Activated CD4-positive, alpha-beta T cell treated with anti-CD3 and anti-CD28 coated beads, Interleukin-2, Interleukin-4, amounts not matched to agents 100 ng/mL and 50 ng/mL, durations not matched to agents 16 hours and 8 hours (primary cell): ENCODE measurements around the gene ELF2.
"Not testable (repeated sequence)": the region's sequence is repeated elsewhere in the genome, so short reads cannot be mapped to it uniquely, and the experiment has no call there.

Experiments
- DNase-seq: peaks from one replicate; pipeline ENCODE4 v3.0.0-alpha.2; 2020; ENCODE audit warnings: low spot score

ELF2 gene

DNA sequence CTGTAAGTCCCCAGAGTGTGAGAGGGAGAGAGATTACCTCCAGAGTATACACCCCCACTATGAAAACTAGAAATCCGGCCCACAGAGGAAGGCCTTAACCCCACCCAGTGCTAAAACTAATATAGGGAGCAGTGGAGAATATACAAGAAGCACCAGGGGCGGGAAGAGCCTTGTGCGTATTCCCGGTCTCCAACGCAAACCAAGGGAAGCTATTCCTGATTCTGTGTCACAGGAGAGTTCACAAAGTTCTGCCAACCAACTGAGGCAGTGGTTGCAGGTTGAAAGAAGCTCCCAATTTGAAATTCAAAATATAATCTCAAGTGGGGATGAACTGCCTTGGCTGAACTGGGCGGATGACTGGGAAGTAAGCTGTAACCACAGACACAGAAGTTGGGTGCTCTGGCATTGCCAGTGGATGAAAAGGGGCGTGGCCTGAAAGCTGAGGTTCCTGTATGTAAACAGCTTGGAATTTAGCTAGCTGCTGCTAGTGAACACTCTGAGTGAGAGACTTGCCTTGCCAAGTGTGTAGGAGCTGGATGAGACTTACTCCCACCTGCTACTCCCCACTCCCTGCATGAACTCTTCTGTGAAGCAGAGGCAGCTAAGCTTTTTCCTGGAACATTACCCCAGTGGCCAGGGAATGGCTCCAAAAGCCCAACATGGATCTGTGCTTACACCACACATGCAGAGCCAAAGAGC lies 32.7 kb downstream of the ELF2 start:
- DNase-seq, result no peak

DNA sequence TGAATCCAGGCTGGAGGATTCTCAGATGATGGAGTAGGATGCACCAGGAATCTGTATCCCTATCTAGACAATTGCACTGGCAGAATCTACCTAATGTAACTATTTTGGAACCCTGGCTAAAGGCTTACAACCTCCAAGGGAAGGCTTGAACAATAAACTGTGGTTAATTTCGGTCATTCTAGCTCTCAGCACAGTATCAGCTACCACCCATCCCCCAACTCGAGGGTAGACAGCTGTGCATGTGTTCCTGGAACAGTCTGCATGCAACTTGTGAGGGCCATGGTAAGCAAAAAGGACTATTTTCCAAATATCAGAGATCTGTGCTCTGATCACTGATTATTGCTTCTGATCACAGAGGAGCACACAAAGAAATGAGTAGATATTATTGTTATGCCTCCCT lies 34.0 kb downstream of the ELF2 start:
- no peak for DNase-seq

DNA sequence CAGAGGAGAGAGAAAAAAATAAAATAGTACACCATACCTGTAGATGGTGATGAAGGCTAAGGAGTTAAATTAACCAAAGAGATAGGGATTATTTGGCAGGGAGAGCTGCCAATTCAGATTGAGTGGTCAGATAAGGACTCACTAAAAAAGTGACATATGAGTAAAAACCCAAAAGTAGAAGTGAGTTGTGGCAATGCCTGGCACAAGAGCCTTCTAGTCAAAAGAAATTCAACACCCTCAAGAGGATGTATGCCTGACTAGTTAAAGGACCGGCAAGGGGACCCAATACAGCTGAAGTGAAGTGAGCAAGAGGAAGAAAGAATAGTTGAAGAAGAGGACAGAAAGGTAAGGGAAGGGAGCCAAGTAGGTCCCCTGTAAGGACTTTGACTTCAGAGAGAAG lies 34.9 kb downstream of the ELF2 start:
- peak; percentile 19 for DNase-seq

DNA sequence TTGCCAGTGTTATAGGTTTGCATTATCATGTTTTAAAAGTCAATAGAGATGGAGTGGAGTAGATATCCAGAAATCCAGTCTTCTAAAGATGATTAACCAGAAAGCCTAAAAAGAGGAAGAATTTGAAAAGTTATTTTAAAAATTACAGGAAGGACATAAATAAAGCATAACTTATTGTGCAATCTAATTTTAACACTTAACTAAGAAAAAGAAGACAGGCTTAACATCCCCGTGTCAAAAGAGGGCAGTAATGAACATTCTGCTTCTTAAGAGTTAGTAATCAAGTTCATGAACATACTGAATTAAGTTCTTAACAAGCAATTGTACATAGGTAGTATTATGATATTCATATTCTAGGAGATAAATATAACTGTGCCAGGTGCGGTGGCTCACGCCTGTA lies 39.3 kb downstream of the ELF2 start:
- DNase-seq, result no peak

DNA sequence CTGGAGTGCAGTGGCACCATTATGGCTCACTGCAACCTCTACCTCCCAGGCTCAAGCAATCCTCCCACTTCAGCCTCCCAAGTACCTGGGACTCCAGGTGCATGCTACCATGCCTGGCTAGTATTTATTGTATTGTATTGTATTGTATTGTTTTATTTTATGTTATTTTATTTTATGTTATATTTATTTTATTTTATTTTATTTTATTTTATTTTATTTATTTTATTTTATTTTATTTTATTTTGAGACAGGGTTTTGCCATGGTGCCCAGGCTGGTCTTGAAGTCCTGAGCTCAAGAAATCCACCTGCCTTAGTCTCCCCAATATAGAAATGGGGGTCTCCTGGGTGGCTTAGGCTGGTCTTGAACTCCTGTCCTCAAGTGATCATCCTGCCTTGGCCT lies 42.6 kb downstream of the ELF2 start:
- DNase-seq, result no peak

DNA sequence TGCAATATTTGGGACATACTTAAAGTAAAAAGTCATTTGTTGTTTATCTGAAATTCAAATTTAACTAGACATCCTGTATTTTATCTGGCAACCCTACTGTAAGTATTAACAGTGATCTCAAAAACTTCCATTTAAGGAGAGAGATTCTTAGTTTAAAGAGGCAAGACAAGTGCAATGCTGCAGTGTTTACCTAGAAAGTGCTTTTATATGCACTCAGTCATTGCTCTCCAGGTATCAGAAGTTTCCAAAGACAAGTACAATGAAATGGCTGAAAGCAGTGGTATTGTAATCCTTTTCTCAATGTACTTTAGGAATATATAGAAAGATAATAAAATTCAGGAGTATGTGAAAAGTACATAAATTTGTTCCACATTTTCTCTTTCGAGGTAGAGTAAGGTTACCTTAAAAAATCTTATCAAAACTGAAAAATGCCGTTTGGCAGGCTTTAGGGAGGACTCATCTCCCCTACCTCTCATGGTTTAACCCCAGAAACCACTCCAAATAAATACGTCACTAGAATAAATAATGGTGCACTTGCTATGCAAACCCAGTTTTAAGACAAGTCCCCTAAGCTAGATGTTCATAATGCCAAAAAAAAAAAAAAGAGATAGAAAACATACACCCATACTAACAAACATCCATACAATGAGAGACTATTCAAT lies 45.7 kb downstream of the ELF2 start:
- DNase-seq, result no peak

DNA sequence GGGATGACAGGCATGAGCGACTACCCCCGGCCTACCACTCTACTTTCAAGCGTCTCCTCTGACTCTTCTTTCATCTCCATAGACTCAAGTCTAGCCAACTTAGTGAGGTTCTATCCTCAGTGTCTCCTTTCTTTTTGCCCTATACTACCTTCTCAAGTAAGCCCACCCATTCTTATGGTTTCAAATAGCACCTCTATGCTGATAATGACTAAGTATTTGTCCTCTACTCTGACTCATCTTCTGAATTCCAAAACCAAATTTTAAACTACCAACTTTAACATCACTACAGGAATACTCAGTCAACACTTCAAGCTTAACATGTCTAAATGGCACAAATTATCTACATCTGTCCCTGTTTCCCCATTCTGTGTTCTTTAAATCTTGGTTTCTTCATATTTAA lies 47.8 kb downstream of the ELF2 start:
- no peak for DNase-seq

DNA sequence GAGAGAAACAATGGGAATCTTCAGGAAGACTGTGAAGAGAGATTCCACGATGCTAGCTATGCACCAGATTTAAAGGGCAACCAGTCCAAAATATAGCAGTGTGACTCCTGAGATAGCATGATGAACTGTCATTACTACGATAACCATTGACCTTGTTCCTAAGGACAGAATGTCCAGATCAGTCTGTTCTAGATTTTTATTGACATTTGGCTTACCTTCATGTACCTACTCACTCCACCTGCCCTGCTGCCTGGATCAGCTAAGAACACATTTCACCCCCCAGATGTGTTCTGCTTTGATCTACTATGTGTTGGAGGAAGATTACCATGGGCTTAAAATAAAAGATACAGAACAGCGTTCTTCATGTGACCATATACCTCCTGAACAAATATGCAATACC lies 50.1 kb downstream of the ELF2 start:
- no peak for DNase-seq

DNA sequence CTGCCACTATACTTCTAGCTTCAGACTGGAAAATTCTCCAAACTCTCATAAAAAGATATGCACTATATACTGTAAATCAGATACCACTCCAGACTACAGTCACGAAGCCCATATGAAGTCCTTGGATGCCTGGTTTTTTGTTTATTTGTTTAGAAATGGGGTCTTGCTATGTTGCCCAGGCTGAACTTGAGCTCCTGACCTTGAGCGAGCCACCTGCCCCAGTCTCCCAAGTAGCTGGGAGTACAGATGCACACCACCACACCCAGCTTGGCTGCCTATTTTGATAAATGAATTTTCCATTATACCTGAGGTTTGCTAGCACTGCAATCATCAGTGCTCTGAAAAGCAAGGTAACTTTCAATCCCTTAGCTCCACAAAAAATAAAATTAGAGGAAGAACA lies 53.1 kb downstream of the ELF2 start:
- DNase-seq, result no peak

DNA sequence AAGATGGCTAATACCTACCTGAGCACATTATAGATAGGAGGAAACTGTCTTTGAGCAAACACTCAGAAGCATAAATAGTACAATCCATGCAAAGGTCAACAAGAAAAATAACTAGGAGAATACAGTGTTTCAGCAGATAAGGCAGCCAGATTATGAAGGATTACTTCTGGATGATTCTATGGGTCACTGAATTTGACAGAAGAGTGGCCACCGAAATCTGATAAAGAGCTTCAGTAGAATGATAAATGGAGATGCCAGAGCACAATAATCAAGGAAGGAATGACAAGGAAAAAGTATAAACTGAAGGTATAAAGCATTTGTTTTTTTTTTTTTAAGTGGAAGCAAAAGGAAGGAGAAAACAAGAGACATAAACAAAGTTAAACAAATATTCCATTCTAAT lies 58.7 kb downstream of the ELF2 start:
- no peak for DNase-seq

DNA sequence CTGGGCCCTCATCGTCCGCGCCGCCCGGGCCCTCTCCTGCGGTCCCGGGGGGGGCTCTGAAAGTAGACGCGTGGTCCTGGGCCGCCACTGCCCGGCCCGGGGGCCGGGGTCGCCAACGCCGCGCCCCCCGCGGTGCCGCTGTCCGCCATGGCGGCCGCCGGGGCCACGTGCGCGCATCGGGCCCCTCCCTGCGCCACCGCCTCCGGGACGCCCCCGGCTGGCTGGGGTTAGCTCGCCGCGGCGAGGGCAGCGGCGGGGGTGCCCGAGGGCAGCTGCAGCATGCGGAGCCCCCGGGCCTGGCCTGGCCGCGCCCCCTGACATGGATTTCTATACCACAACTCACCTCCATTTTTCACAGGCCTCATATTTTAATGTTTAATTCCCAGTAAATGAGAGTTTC lies 61.8 kb downstream of the ELF2 start:
- no peak for DNase-seq

DNA sequence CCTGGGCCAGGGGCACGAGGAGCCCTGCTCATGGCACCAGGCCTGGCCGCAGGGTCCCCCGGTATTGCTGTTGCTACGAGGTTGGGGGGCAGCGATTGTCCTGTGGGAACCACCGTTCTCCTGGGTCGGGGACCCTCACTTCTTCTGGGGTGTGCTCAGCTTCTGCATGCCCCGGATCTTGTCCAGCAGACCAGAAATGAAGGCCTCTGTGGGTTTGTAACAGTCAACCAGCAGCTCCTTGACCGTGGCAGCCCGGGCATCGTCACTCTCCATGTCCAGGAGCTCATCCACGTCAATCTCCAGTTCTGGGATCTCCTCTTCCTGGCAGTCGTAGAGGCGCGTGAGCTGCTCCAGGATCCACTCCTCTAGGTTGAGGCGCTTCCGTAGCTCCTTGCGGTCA lies 62.2 kb downstream of the ELF2 start:
- DNase-seq, result not testable (repeated sequence)

DNA sequence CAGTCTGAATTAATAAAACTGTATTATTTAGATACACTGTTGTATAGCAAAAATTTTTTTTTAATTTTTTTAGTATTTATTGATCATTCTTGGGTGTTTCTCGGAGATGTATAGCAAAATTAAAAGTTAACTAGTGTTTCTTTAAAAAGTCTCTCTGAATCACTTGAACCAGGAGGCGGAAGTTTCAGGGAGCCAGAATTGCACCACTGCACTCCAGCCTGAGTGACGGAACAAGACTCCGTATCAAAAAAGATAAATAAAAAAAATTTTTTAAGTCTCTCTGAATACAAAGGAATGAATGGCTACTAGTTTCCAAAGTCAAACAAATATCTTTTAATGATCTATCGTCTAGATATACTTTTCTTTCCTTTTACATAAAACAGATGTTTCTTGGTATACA lies 64.4 kb downstream of the ELF2 start:
- no peak for DNase-seq

DNA sequence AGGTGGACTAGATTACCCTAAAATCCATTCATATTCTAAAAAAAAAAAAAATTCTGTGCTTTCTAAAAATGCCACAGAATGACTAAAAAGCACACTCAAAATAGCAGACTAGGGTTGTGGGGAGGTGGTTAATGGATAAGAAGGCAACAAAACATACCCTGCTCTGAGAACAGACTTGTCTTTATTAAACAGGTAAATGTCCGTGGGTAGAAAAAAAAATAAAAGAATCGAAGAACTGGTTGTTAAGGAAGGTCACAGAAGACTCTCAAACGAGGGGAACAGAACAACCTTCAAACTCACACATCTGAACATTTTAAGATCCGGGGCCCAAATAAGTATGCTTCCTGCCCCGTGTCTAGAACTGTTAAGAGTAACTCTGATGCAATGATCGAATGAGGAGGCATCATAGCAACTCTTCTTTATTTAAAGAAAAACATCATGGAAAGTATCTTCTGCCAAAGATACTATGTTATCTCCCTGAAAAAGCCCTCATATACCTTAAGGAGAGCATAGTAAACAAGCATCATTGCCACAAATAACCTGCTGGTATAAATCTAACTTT lies 68.4 kb downstream of the ELF2 start:
- no peak for DNase-seq

DNA sequence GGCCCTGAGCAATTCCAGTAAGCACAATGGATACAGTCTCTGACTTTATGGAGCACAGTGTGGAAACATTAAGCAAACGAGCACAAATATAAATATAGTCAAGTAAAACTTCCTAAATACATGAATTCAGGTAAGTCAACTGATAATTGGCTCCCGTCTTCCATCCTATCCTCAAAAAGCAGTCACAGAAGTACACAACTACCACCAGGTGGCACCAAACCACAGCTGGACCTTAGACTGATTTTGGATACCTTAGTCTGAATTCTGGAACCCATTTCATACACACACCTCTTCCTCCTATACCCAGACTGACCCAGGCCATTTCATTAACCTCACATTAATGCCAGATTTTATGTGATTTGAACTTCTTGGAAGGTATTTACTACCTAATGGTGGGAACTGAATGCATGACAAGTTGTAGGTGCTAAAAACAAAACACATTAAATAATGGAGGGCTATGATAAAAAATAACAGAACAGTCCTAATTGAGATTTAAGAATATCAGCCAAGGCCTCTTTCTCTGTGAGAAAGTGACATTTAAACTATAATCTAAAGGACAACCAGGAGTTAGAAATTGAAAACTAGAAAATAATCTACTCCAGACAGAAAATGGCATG lies 77.5 kb downstream of the ELF2 start:
- DNase-seq, result peak; percentile 76

DNA sequence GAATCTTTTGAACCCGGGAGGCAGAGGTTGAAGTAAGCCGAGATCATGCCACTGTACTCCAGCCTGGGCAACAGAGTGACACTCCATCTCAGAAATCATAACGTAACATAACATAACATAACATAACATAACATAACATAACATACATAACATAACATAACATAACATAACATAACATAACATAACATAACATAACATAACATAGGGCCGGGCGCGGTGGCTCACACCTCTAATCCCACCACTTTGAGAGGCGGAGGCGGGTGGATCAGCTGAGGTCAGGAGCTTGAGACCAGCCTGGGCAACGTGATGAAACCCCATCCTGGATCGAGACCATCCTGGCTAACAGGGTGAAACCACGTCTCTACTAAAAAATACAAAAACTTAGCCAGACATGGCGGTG lies 84.7 kb downstream of the ELF2 start:
- no peak for DNase-seq

DNA sequence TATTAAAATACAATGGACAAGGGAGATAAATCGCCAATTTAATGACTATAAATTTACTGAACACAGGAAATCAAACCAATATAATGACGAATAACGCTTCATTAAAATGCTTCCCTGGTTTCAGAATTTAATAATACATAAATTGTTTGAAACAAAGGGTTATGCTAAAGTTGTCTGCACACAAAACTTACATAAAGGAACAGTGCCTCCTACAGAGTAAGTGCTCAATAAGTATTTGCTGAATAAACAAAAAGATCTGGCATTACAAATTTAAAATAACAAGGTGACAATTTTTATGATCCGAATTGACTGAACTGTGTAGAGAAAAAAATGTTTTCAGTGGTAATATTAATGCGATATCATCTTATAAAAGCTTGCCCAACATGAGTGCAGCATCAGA lies 91.9 kb downstream of the ELF2 start:
- no peak for DNase-seq

DNA sequence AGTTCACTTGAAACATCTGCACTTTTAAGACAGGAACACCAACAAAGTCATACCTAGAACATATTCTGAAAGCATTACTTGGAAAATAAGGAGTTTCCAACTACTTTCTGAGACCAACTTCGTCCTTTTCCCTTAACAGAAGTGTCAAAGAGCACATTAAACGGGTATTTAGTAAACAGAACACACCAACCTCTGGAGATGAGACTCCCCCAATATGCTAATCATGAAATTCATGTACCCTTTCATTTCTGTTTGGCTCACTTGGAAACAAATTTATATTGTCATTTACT lies 92.3 kb downstream of the ELF2 start:
- DNase-seq, result no peak

DNA sequence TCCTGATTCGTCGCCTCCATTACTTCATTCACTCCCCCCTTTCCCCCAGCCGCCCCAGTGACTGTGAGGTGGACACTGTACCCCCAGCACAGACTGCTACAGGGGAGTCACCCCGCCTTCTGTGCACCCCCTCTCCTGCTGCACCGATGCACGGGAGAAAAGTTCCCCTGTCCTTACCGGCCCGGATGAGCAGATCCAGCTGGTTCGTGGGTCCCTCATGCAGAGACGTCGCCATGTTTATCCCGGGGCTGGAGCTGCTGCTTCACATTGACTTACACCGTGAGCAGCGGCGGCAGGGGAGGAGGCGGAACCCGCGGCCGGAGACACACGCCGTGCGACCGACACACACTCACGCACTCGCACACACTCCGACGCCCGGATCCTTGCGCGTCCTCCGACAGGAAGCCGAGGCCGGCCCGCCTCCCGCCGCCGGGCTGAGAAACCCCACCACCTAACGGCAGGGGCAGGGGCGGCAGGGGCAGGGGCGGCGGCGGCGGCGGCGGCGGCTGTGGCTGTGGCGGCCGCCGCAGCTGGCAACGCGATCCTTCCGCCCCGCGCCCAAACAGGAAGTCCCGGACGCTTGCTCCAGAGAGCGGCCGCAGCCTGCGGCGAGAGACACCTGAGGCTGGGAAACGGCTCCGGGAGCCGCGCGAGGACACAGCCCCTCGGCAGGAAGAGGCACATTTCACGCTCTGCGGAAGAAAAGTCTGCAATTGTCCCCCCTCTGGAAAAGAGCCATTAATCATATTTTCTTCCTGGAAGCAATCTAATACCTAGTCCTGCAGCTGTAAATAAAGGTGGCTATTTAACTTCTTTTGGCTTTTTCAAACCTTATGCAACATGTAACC lies 92.8 kb downstream of the ELF2 start:
- peak; percentile 84 for DNase-seq

DNA sequence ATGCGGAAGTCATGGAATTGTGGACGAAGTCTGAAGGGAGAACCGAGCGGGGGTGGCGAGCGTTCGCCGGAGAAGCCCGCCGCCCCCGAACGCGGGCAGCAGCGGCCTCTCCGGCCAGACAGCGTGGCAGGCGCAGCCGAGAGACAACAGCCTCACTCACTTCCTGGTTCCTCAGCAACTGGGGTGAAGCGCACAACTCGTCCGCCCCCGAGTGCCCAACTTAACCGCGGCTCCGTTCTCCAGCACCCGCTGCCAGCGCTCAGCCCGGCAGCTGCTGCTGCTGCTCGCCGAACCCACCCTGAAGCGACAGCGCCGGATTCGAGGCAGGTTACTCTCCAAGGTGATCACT lies 93.4 kb downstream of the ELF2 start:
- DNase-seq, result peak; percentile 50

DNA sequence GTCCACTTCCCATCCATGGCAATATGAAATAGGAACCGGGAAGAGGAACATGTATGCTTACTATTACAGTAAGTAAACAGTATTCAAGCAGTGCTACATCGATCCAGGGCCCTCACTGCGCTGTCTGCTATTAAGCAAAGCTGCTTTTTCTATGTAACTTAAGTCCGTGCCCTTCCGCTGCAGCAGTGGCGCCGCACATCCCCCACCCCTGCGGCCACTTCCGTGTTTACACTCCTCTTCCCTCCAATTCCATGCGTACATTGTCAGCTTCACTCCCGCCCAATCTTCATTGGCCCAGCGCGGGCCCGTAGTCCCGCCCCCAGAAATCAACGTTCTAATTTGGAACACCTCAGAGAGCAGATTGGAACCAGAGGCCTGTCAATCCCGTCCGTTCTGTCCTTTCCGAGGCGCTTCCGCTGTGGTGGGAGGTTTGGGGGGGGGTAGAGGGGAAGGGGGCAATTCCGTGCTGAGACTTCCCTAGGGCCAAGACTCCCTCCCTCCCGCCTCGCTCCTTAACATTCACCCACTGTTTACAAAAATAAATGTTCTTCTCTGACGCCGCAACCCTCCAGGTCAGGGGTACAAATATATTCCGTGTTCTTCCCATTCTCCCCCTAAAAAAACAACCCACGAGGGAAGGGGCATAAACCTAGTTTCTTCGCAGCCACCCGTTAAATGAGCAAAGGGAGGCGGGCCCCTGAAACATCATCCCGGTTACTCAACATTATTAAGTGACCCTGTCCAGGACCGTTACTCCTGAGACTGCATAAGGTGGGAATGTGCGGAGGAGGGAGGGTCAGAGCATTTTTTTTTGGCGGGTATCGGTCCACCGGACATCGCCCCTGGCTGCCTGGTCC lies 94.0 kb downstream of the ELF2 start:
- peak; percentile 97 for DNase-seq

DNA sequence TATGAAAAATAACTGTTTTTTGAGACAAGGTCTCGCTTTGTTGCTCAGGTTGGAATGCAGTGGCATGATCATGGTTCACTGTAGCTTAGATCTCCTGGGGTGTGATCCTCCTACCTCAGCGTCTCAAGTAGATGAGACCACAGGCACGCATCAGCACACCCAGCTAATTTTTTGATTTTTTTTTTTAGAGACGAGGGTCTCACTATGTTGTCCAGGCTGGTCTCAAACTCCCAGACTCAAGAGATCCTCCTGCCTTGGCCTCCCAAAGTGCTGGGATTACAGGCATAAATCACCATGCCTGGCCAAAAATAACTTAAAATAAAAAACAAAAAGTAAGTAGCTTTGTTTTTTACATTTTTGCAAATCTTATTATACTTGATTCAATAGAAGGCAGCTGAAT lies 98.1 kb downstream of the ELF2 start:
- no peak for DNase-seq
